Measurements from ENCODE around the gene NFIX.

DNA sequence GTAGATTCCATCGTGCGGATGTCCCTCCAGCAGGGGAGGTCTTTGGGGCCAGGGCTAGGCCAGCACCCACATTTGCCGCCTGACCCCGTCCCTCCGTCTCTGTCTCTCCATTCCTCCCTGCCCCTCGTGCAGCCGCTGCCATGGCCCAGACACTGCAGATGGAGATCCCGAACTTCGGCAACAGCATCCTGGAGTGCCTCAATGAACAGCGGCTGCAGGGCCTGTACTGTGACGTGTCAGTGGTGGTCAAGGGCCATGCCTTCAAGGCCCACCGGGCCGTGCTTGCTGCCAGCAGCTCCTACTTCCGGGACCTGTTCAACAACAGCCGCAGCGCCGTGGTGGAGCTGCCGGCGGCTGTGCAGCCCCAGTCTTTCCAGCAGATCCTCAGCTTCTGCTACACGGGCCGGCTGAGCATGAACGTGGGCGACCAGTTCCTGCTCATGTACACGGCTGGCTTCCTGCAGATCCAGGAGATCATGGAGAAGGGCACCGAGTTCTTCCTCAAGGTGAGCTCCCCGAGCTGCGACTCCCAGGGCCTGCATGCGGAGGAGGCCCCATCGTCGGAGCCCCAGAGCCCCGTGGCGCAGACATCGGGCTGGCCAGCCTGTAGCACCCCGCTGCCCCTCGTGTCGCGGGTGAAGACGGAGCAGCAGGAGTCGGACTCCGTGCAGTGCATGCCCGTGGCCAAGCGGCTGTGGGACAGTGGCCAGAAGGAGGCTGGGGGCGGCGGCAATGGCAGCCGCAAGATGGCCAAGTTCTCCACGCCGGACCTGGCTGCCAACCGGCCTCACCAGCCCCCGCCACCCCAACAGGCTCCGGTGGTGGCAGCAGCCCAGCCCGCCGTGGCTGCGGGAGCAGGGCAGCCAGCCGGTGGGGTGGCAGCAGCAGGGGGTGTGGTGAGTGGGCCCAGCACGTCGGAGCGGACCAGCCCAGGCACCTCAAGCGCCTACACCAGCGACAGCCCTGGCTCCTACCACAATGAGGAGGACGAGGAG is 140.1 kb downstream of the NFIX start:
- TF ChIP-seq ETV1 (tag; conservative IDR thresholded peaks at IDR 0.05; ENCODE audit: low read depth) (no peak), FOS (IDR thresholded peaks at IDR 0.05; ENCODE audit: extremely low read depth, insufficient read length) (no peak), RAD21 (CRISPR knock-in tag; conservative IDR thresholded peaks at IDR 0.05 in 1 of 2, IDR thresholded peaks at IDR 0.05 in 1 of 2) (no peak), NR2C2 (CRISPR knock-in tag; IDR thresholded peaks at IDR 0.05) (no peak), NR2C2 (tag; IDR thresholded peaks at IDR 0.05) (no peak), EP300 (IDR thresholded peaks at IDR 0.05; ENCODE audit: low read length) (no peak), EGR1 (conservative IDR thresholded peaks at IDR 0.05) (no peak), PTTG1 (tag; IDR thresholded peaks at IDR 0.05; ENCODE audit: low read depth) (no peak), TAF1 (IDR thresholded peaks at IDR 0.05; ENCODE audit: control insufficient read depth, extremely low read depth, insufficient read depth, low read length, severe bottlenecking) (no peak), KLF6 (CRISPR knock-in tag; IDR thresholded peaks at IDR 0.05; ENCODE audit: borderline replicate concordance) (no peak), ZNF121 (CRISPR knock-in tag; conservative IDR thresholded peaks at IDR 0.05) (no peak), SMC3 (conservative IDR thresholded peaks at IDR 0.05; ENCODE audit: insufficient read depth, low read depth, low read length) (no peak)
- TF ChIP-seq, protein P1, sequence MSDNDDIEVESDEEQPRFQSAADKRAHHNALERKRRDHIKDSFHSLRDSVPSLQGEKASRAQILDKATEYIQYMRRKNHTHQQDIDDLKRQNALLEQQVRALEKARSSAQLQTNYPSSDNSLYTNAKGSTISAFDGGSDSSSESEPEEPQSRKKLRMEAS (CRISPR knock-in tag; IDR thresholded peaks at IDR 0.05) = no peak
- TF ChIP-seq, protein P2, sequence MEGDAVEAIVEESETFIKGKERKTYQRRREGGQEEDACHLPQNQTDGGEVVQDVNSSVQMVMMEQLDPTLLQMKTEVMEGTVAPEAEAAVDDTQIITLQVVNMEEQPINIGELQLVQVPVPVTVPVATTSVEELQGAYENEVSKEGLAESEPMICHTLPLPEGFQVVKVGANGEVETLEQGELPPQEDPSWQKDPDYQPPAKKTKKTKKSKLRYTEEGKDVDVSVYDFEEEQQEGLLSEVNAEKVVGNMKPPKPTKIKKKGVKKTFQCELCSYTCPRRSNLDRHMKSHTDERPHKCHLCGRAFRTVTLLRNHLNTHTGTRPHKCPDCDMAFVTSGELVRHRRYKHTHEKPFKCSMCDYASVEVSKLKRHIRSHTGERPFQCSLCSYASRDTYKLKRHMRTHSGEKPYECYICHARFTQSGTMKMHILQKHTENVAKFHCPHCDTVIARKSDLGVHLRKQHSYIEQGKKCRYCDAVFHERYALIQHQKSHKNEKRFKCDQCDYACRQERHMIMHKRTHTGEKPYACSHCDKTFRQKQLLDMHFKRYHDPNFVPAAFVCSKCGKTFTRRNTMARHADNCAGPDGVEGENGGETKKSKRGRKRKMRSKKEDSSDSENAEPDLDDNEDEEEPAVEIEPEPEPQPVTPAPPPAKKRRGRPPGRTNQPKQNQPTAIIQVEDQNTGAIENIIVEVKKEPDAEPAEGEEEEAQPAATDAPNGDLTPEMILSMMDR (IDR thresholded peaks at IDR 0.05 in 2 of 3, conservative IDR thresholded peaks at IDR 0.05 in 1 of 3; ENCODE audit: insufficient read depth in 2 of 3, low read depth in 1 of 3, low read length in 3 of 3) = no peak
- TF ChIP-seq, protein P3, sequence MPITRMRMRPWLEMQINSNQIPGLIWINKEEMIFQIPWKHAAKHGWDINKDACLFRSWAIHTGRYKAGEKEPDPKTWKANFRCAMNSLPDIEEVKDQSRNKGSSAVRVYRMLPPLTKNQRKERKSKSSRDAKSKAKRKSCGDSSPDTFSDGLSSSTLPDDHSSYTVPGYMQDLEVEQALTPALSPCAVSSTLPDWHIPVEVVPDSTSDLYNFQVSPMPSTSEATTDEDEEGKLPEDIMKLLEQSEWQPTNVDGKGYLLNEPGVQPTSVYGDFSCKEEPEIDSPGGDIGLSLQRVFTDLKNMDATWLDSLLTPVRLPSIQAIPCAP (CRISPR knock-in tag; IDR thresholded peaks at IDR 0.05; ENCODE audit: borderline replicate concordance) = no peak
